Sciatic nerve (tissue), 2 donors: ENCODE data around the gene MRPS30. TPM values are rescaled to one million over a fixed set of nuclear protein-coding genes. Genes with fewer than 3 reads are reported as not detected.
"Not testable (repeated sequence)": the region's sequence is repeated elsewhere in the genome, so short reads cannot be mapped to it uniquely, and the experiment has no call there.

Experiments used
- ATAC-seq: fragments of 200-7000 bp; cut with Tn5 transposase; one replicate; pipeline ENCODE4 v1.9.1; 2020; ENCODE audit warnings: mild to moderate bottlenecking, moderate library complexity
- DNase-seq: peaks from one replicate; pipeline ENCODE4 v3.0.0-alpha.2; 2020; ENCODE audit warnings: low spot score
- intact Hi-C: fragments of 100-400 bp; cut with DNase I; formaldehyde crosslinking; loops from one replicate; pipeline ENCODE4 v1.14.2; 2022
- total RNA-seq: library from RNA; stranded (reverse); fragmentation: NEBNext Ultra II Directional; extraction: Animal tissue kit (Norgen Biotek cat#: 25700); gene quantifications from one replicate; pipeline ENCODE4 v1.2.1, GENCODE V29; 2021
- donor health status: DM: no; HTN: no; CAD: no.
- donor health status: DM: no; HTN: no; CAD: no.

MRPS30 gene
- total RNA-seq, 1 donor from 2014 or later, result 45.5 TPM

DNA sequence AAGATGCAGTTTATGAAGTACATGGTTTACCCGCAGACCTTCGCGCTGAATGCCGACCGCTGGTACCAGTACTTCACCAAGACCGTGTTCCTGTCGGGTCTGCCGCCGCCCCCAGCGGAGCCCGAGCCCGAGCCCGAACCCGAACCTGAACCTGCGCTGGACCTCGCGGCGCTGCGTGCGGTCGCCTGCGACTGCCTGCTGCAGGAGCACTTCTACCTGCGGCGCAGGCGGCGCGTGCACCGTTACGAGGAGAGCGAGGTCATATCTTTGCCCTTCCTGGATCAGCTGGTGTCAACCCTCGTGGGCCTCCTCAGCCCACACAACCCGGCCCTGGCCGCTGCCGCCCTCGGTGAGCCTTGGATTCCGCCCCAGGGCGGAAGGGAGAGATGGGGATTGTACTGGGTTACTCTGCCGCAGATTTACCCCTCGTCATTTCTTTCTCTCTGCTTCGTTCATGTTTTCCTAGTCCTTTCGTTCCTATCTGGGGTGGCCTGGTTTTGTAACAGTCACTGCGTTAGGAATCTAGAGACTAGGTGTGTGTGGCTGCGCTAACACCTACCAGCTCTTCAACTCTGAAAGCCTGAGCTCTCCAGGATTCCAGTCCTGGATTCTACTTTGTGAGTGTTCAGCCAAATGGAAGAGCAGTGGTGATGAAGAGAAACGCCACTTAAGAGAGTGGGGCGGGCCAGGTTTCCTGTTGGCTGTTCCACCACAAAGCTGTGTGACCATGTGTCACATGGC, 638 bp downstream of the MRPS30 start:
- peak; percentile 67 for DNase-seq
- ATAC-seq, result peak; percentile 56
- intact Hi-C loops, result no loop called here

GRCh38 chr5:44809956-44810420, 1.2 kb downstream of the MRPS30 start:
- intact Hi-C loops, result no loop called here
- DNase-seq (no peak), ATAC-seq (no peak)

GRCh38 chr5:44814761-44815160, 6.0 kb downstream of the MRPS30 start:
- DNase-seq (no peak), ATAC-seq (no peak)

GRCh38 chr5:44821164-44821563, 12.4 kb downstream of the MRPS30 start:
- intact Hi-C loops, result no loop called here
- DNase-seq, result no peak
- ATAC-seq, result no peak

More at GRCh38 chr5:44814761-44815160, 6.0 kb downstream of the MRPS30 start:
- intact Hi-C loops, result no loop called here

DNA sequence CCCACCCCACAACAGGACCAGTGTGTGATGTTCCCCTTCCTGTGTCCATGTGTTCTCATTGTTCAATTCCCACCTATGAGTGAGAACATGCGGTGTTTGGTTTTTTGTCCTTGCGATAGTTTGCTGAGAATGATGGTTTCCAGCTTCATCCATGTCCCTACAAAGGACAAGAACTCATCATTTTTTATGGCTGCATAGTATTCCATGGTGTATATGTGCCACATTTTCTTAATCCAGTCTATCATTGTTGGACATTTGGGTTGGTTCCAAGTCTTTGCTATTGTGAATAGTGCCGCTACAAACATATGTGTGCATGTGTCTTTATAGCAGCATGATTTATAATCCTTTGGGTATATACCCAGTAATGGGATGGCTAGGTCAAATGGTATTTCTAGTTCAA, 15.9 kb downstream of the MRPS30 start:
- intact Hi-C loops, ATAC-seq, DNase-seq: not testable (repeated sequence)

GRCh38 chr5:44827681-44828080, 18.9 kb downstream of the MRPS30 start:
- intact Hi-C loops, result no loop called here
- DNase-seq (no peak), ATAC-seq (no peak)

GRCh38 chr5:44828719-44829118, 20.0 kb downstream of the MRPS30 start:
- DNase-seq (no peak), ATAC-seq (no peak)
- intact Hi-C loops, result no loop called here

- DNase-seq (no peak), ATAC-seq (no peak)
- intact Hi-C loops, result no loop called here
Observed at GRCh38 chr5:44830951-44831350, 22.2 kb downstream of the MRPS30 start.

DNA sequence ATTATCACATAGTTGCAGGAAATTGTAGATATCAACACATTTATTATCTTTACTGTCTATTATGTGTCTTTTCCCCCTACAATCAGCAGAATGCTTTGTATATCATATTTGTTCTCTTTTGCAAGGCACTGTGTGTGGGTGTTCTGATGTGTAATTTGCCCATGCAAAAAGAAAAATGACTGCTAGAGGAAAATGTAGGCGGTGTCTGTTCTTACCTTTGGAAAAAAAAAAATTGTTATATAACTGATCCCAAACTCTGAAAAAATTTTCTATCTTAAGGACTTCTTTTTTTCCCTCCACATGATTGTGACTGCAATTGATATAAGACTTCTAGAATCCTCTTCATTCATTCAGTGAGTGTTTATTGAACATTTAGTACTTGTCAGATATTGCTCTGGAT, 24.5 kb downstream of the MRPS30 start:
- ATAC-seq, result no peak
- intact Hi-C loops, result no loop called here
- no peak for DNase-seq

GRCh38 chr5:44835693-44836092, 26.9 kb downstream of the MRPS30 start:
- intact Hi-C loops, result no loop called here
- DNase-seq (no peak), ATAC-seq (no peak)

- ATAC-seq (no peak), DNase-seq (no peak)
- intact Hi-C loops, result no loop called here
Observed at GRCh38 chr5:44839018-44839681, 30.4 kb downstream of the MRPS30 start.

DNA sequence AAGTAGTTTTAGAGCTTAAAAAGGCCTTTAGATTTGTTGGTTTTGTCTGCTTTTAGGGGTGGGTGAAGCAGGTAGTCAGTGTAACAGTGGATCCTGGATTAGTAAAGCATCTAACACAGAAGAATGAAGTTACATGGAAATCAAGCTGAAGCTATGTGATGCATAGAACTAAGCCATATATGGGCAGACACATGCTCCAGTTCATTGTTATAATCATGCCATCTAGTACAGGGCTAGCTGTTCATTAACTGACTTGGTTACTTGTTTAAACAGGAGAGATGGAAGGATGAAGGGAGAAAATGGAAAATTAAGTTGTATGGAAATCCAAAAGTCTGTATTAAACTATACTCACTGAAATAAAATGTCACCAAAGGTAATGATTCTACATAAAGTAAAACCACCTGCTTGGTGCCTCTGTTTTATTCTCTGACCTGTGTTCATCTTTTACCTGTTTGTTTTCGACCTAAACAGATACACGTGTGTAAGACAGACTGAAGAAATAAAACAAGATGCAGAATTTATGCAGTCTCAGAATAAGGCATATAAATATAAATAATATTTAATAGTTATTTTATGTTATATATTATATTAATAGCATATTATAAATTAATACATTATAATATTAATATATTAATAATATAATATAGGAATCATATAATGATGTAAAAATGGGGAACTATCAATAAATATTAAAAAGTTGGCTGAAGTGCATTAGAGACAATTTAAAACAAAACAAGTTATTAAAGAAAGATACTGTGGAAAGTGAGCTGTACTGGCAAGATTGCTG, 33.9 kb downstream of the MRPS30 start:
- ATAC-seq, result no peak
- intact Hi-C loops, result no loop called here
- no peak for DNase-seq

DNA sequence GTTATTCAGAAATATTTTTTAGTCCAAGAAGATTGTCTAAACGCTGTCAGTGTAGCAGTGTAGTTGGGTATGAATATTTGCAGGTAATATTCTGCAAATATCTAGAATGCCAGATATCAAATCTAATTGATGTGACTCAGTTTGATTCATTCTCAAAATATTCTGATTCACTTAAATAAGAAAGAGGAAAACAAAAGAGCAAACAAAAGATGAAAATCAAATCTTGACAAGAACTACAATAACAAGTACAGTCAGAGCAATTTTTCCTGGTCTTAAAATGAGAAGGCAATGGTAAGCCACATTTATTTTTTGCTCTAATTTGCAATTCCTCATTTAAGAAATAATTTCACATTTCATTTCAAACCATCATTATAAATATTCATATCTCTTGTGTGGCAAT, 36.0 kb downstream of the MRPS30 start:
- intact Hi-C loops, result no loop called here
- ATAC-seq (no peak), DNase-seq (no peak)

DNA sequence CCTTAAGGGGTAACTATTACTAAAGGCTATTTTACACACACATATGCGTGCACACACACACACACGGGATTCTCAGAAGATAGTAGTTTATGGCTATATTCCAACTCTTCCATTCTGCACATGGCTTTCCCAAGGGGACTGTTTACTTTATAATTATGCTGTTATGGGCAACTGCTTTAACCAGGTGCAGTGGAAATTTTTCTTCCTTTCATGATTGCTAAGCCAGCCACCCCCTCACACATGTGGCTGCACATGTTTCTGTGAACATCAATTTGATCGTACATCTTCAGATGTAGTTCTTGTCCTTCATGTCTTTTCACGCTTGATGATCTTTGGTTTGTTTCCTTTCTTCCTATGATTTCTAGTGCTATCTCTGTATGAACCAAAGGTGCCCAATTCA, 37.0 kb downstream of the MRPS30 start:
- intact Hi-C loops, result no loop called here
- DNase-seq, result no peak
- no peak for ATAC-seq

DNA sequence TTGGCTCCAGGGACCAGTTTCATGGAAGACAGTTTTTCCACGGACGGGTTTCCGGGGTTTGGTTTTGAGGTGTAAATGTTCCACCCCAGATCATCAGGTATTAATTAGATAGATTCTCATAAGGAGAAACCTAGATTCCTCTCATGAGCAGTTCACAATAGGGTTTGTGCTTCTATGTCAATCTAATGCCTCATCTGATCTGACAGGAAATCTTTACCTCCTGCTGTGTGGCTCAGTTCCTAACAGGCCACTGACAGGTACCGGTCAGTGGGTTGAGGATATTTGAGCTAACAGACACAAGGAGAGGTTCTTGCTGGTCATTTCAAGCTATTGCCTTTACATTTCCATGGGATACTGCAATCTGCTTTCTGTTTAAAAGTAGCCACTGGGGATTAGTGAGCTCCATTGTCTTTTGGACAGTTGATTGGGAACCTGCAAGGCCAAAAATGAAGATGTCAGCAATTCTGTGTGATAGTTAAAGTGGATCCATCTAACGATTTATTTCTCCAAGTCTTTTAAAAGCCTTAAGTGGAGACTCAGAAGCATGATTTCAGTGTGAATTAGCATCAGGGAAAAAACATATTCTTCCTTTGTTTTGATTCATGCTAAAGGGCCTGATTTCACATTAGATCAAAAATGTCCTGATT, 38.6 kb downstream of the MRPS30 start:
- ATAC-seq (no peak), DNase-seq (no peak)
- intact Hi-C loops, result no loop called here

- intact Hi-C loops, result no loop called here
- ATAC-seq, result no peak
- no peak for DNase-seq
Observed at GRCh38 chr5:44860267-44860666, 51.5 kb downstream of the MRPS30 start.

- intact Hi-C loops, result no loop called here
- ATAC-seq, result no peak
- no peak for DNase-seq
Observed at GRCh38 chr5:44862808-44863207, 54.1 kb downstream of the MRPS30 start.
